Keratinocyte (primary cell): ENCODE results near the gene ADCYAP1R1.

ENCODE experiments used
- EZH2 ChIP-seq: IDR thresholded peaks from one replicate; pipeline ENCODE4 v1.6.1; 2012; ENCODE audit warnings: inconsistent platforms, mild to moderate bottlenecking, low read length, moderate library complexity
- TF ChIP-seq, protein P1 (sequence below), 3 experiments: IDR thresholded peaks in 1 of 3; conservative IDR thresholded peaks in 1 of 3; optimal IDR thresholded peaks in 1 of 3; 2 replicates in 2 of 3; 3 replicates in 1 of 3; pipeline versions ENCODE3 to v1.5.1; 2011; ENCODE audit warnings: low read length in 3 of 3, mild to moderate bottlenecking in 3 of 3, moderate library complexity in 2 of 3, control low read depth in 1 of 3, inconsistent platforms in 1 of 3; ENCODE audit not compliant: insufficient read depth in 2 of 3; ENCODE audit errors: extremely low read depth in 1 of 3

GRCh38 chr7:31017032-31017675 is 35.0 kb upstream of the ADCYAP1R1 start:
- TF ChIP-seq, protein P1, sequence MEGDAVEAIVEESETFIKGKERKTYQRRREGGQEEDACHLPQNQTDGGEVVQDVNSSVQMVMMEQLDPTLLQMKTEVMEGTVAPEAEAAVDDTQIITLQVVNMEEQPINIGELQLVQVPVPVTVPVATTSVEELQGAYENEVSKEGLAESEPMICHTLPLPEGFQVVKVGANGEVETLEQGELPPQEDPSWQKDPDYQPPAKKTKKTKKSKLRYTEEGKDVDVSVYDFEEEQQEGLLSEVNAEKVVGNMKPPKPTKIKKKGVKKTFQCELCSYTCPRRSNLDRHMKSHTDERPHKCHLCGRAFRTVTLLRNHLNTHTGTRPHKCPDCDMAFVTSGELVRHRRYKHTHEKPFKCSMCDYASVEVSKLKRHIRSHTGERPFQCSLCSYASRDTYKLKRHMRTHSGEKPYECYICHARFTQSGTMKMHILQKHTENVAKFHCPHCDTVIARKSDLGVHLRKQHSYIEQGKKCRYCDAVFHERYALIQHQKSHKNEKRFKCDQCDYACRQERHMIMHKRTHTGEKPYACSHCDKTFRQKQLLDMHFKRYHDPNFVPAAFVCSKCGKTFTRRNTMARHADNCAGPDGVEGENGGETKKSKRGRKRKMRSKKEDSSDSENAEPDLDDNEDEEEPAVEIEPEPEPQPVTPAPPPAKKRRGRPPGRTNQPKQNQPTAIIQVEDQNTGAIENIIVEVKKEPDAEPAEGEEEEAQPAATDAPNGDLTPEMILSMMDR (optimal IDR thresholded peaks at IDR 0.05 in 1 of 3, IDR thresholded peaks at IDR 0.05 in 1 of 3, conservative IDR thresholded peaks at IDR 0.05 in 1 of 3; ENCODE audit: extremely low read depth in 1 of 3, insufficient read depth in 2 of 3, low read length in 3 of 3): no peak
- no peak for TF ChIP-seq EZH2
